Skin epidermis (tissue), 12 donors: ENCODE data around the gene USH1G.

Experiments used
- H3K27ac ChIP-seq, 21 experiments: fragments of 200-600 bp; sonication (generic) in 11 of 21; one replicate each; pipeline ENCODE4 v1.5.0; 2020; ENCODE audit warnings: mild to moderate bottlenecking in 3 of 21, inconsistent platforms in 2 of 21, moderate library complexity in 2 of 21
- H3K4me3 ChIP-seq, 7 experiments: fragments of 200-600 bp; sonication (generic) in 2 of 7; one replicate each; pipeline ENCODE4 v1.5.0; 2020; ENCODE audit warnings: inconsistent platforms in 2 of 7, mild to moderate bottlenecking in 2 of 7, moderate library complexity in 1 of 7

Gene USH1G

GRCh38 chr17:74954665-74955421 lies 31.8 kb upstream of the USH1G start:
- Histone ChIP-seq H3K4me3 (no peak overlapping the region), H3K27ac (no peak overlapping the region)

- no peak overlapping the region for H3K4me3 ChIP-seq
- H3K27ac ChIP-seq: no peak overlapping the region
Measured at GRCh38 chr17:74954115-74954514, 31.1 kb upstream of the USH1G start.

GRCh38 chr17:74953134-74953687 lies 30.2 kb upstream of the USH1G start:
- no peak overlapping the region for H3K27ac ChIP-seq

GRCh38 chr17:74952431-74953133 lies 29.5 kb upstream of the USH1G start:
- Histone ChIP-seq H3K27ac (no peak overlapping the region), H3K4me3 (no peak overlapping the region)

More at GRCh38 chr17:74953134-74953687, 30.2 kb upstream of the USH1G start:
- no peak overlapping the region for H3K4me3 ChIP-seq

- Histone ChIP-seq H3K4me3 (no peak overlapping the region), H3K27ac (no peak overlapping the region)
Measured at GRCh38 chr17:74951680-74952421, 28.8 kb upstream of the USH1G start.

GRCh38 chr17:74951065-74951464 lies 28.0 kb upstream of the USH1G start:
- Histone ChIP-seq H3K27ac (no peak overlapping the region), H3K4me3 (no peak overlapping the region)

- Histone ChIP-seq H3K27ac (no peak overlapping the region), H3K4me3 (no peak overlapping the region)
Measured at GRCh38 chr17:74950207-74950606, 27.2 kb upstream of the USH1G start.

GRCh38 chr17:74949455-74950115 lies 26.5 kb upstream of the USH1G start:
- Histone ChIP-seq H3K4me3 (no peak overlapping the region), H3K27ac (no peak overlapping the region)

- Histone ChIP-seq H3K27ac (no peak overlapping the region), H3K4me3 (no peak overlapping the region)
Measured at GRCh38 chr17:74947041-74947754, 24.1 kb upstream of the USH1G start.

GRCh38 chr17:74946641-74947040 lies 23.6 kb upstream of the USH1G start:
- Histone ChIP-seq H3K4me3 (no peak overlapping the region), H3K27ac (no peak overlapping the region)

GRCh38 chr17:74945543-74945942 lies 22.5 kb upstream of the USH1G start:
- H3K27ac ChIP-seq: no peak overlapping the region
- H3K4me3 ChIP-seq: no peak overlapping the region

GRCh38 chr17:74943808-74944522 lies 20.9 kb upstream of the USH1G start:
- Histone ChIP-seq H3K27ac (peak overlapping the region in 8 of 21 experiments; percentile 2 to 75 (median 32)), H3K4me3 (no peak overlapping the region)

GRCh38 chr17:74941128-74941725 lies 18.2 kb upstream of the USH1G start:
- H3K4me3 ChIP-seq: no peak overlapping the region
- no peak overlapping the region for H3K27ac ChIP-seq

GRCh38 chr17:74939534-74939933 lies 16.5 kb upstream of the USH1G start:
- no peak overlapping the region for H3K4me3 ChIP-seq
- H3K27ac ChIP-seq: no peak overlapping the region

- Histone ChIP-seq H3K4me3 (no peak overlapping the region), H3K27ac (no peak overlapping the region)
Measured at GRCh38 chr17:74938194-74938950, 15.3 kb upstream of the USH1G start.

GRCh38 chr17:74937064-74938051 lies 14.3 kb upstream of the USH1G start:
- Histone ChIP-seq H3K27ac (no peak overlapping the region), H3K4me3 (no peak overlapping the region)
